Natural killer cell (primary cell): Measurements from ENCODE around the gene GABPB2. TPM values are rescaled to one million over a fixed set of nuclear protein-coding genes. Genes with fewer than 3 reads are reported as not detected.

ENCODE experiments used
- ATAC-seq, 3 donors: fragments of 150-1000 bp in 2 of 3; fragments of 200-7000 bp in 1 of 3; cut with Tn5 transposase; 1 replicate in 1 of 3; 2 replicates in 2 of 3; pipeline ENCODE4 v1.10.0; 2021; ENCODE audit warnings: mild to moderate bottlenecking in 2 of 3, moderate library complexity in 2 of 3
- DNase-seq, 2 donors: peaks; one replicate each; pipeline versions ENCODE4 v3.0.0 to v3.0.0-alpha.2; 2013 to 2021; ENCODE audit warnings: mixed read lengths in 1 of 2
- H3K27ac ChIP-seq: one replicate; pipeline ENCODE4 v1.5.1; 2013; ENCODE audit warnings: mild to moderate bottlenecking, low read length
- H3K27me3 ChIP-seq: one replicate; pipeline ENCODE4 v1.6.1; 2013; ENCODE audit warnings: low read length; ENCODE audit not compliant: control insufficient read depth, insufficient read depth
- H3K36me3 ChIP-seq: one replicate; pipeline ENCODE4 v1.6.1; 2013; ENCODE audit warnings: low read length; ENCODE audit not compliant: control insufficient read depth, insufficient read depth
- H3K4me1 ChIP-seq: one replicate; pipeline ENCODE4 v1.6.1; 2013; ENCODE audit warnings: low read length; ENCODE audit not compliant: control insufficient read depth, insufficient read depth
- H3K4me3 ChIP-seq: one replicate; pipeline ENCODE4 v1.5.1; 2013; ENCODE audit warnings: low read length
- H3K9me3 ChIP-seq: one replicate; pipeline ENCODE4 v1.6.1; 2013; ENCODE audit warnings: low read length; ENCODE audit not compliant: control insufficient read depth, insufficient read depth
- H3K27ac Mint-ChIP-seq, 2 donors: one replicate each; pipeline ENCODE4 v1.8.0; 2022; ENCODE audit warnings: mild to moderate bottlenecking in 2 of 2, mixed read lengths in 2 of 2, moderate library complexity in 1 of 2
- H3K27me3 Mint-ChIP-seq, 2 donors: one replicate each; pipeline ENCODE4 v1.8.0; 2022; ENCODE audit warnings: low read depth in 2 of 2, mixed read lengths in 2 of 2
- H3K36me3 Mint-ChIP-seq: one replicate; pipeline ENCODE4 v1.8.0; 2022; ENCODE audit warnings: mixed read lengths
- H3K4me1 Mint-ChIP-seq, 2 donors: one replicate each; pipeline ENCODE4 v1.8.0; 2022; ENCODE audit warnings: mixed read lengths in 2 of 2
- H3K4me3 Mint-ChIP-seq: one replicate; pipeline ENCODE4 v1.8.0; 2022; ENCODE audit warnings: mild to moderate bottlenecking, moderate library complexity, mixed read lengths
- H3K9me3 Mint-ChIP-seq, 2 donors: one replicate each; pipeline ENCODE4 v1.8.0; 2022; ENCODE audit warnings: mixed read lengths in 2 of 2
- CTCF ChIP-seq: fragments of 200-600 bp; IDR thresholded peaks from one replicate; pipeline ENCODE4 v1.8.0; 2022; ENCODE audit warnings: antibody characterized with exemption
- WGBS: methylation state at CpG from one replicate; pipeline ENCODE4 v1.1.7; 2013; ENCODE audit warnings: missing lambda C conversion rate; ENCODE audit not compliant: insufficient coverage; 5-methylcytosine and 5-hydroxymethylcytosine counted together
- intact Hi-C: fragments of 100-400 bp; cut with micrococcal nuclease; formaldehyde crosslinking; loops from one replicate; pipeline ENCODE4 v1.14.2; 2022
- total RNA-seq, 4 donors: library from RNA; stranded (reverse); fragments of 120-200 nt in 1 of 4; gene quantifications; one replicate each; pipeline versions ENCODE4 v1.2.3 to v1.2.4, GENCODE V29; 2013 to 2022

Gene GABPB2
- total RNA-seq, 3 donors from 2014 or later (not counting 1 experiment from before 2014, with no cell fraction given), result 27.4 to 34.0 (median 30.6) TPM

- Histone ChIP-seq H3K4me3 (peak overlapping the region; percentile 83), H3K27me3 (peaks cover 7% of the 10 kb centered on the region), H3K27ac (no peak overlapping the region), H3K4me1 (peaks cover 18% of the 10 kb centered on the region), H3K36me3 (no peaks in the 10 kb centered on the region), H3K9me3 (no peaks in the 10 kb centered on the region)
- TF ChIP-seq CTCF, result no peak
- intact Hi-C loops, result no loop called here
- no peaks in the 10 kb centered on the region for H3K36me3 Mint-ChIP-seq
- ATAC-seq (no peak), DNase-seq (peak in 1 of 2 donors; percentile 55)
- H3K4me1 Mint-ChIP-seq, result peaks cover 9 to 27% of the 10 kb centered on the region in 2 donors
- no peaks in the 10 kb centered on the region for H3K9me3 Mint-ChIP-seq
- H3K27me3 Mint-ChIP-seq, result peaks cover 0 to 8% of the 10 kb centered on the region in 2 donors
- H3K4me3 Mint-ChIP-seq, result peak overlapping the region; percentile 92
- H3K27ac Mint-ChIP-seq, result no peak overlapping the region
- 36% methylated on average over 43 of the region's 43 CpGs for WGBS
Observed at GRCh38 chr1:151145304-151146071, 74.9 kb downstream of the GABPB2 start.

GRCh38 chr1:151146072-151146411 lies 75.5 kb downstream of the GABPB2 start:
- no peak for DNase-seq
- peak overlapping the region in 1 of 2 donors; percentile 83 for H3K27ac Mint-ChIP-seq

GRCh38 chr1:151146412-151147131 lies 76.0 kb downstream of the GABPB2 start, which contains the start of gene SEMA6C:
Gene SEMA6C (minus strand): TSS chr1:151146631. CDS start chr1:151142621, 4,010 bp downstream.
- Histone ChIP-seq H3K36me3 (no peaks in the 10 kb centered on the region), H3K27ac (no peak within 1 kb of the TSS), H3K4me1 (peaks cover 18% of the 10 kb centered on the region), H3K27me3 (peaks cover 7% of the 10 kb centered on the region), H3K9me3 (no peaks in the 10 kb centered on the region), H3K4me3 (peak within 1 kb of the TSS; percentile 83)
- TF ChIP-seq CTCF, result no peak
- Mint-ChIP-seq H3K4me1 (peaks cover 9 to 27% of the 10 kb centered on the region in 2 donors), H3K4me3 (peak within 1 kb of the TSS; percentile 92), H3K27me3 (peaks cover 0 to 8% of the 10 kb centered on the region in 2 donors), H3K9me3 (no peaks in the 10 kb centered on the region), H3K27ac (peak within 1 kb of the TSS; percentile 45 to 83), H3K36me3 (no peaks in the 10 kb centered on the region)
- DNase-seq (peak; percentile 85 to 91), ATAC-seq (peak; percentile 99 to 100 (median 100))
- WGBS, result under 1% methylated on average over 61 of the region's 61 CpGs
- intact Hi-C loops, result no loop called here

More at GRCh38 chr1:151146072-151146411, 75.5 kb downstream of the GABPB2 start:
- no peak for TF ChIP-seq CTCF
- Histone ChIP-seq H3K4me1 (peaks cover 18% of the 10 kb centered on the region), H3K4me3 (peak overlapping the region; percentile 83), H3K27me3 (peaks cover 7% of the 10 kb centered on the region), H3K27ac (no peak overlapping the region), H3K9me3 (no peaks in the 10 kb centered on the region), H3K36me3 (no peaks in the 10 kb centered on the region)
- peak in 1 of 3 donors; percentile 3 for ATAC-seq
- H3K36me3 Mint-ChIP-seq, result no peaks in the 10 kb centered on the region
- peak overlapping the region; percentile 92 for H3K4me3 Mint-ChIP-seq
- H3K4me1 Mint-ChIP-seq, result peaks cover 9 to 27% of the 10 kb centered on the region in 2 donors
- intact Hi-C loops, result no loop called here
- no peaks in the 10 kb centered on the region for H3K9me3 Mint-ChIP-seq
- WGBS, result under 1% methylated on average over 26 of the region's 26 CpGs
- peaks cover 0 to 8% of the 10 kb centered on the region in 2 donors for H3K27me3 Mint-ChIP-seq
